Left hindlimb (tissue), 1 donor: ENCODE results near the gene JPH2.

Experiments
- DNase-seq: peaks from one replicate; pipeline ENCODE4 v3.0.0-alpha.2; 2018

JPH2 gene

DNA sequence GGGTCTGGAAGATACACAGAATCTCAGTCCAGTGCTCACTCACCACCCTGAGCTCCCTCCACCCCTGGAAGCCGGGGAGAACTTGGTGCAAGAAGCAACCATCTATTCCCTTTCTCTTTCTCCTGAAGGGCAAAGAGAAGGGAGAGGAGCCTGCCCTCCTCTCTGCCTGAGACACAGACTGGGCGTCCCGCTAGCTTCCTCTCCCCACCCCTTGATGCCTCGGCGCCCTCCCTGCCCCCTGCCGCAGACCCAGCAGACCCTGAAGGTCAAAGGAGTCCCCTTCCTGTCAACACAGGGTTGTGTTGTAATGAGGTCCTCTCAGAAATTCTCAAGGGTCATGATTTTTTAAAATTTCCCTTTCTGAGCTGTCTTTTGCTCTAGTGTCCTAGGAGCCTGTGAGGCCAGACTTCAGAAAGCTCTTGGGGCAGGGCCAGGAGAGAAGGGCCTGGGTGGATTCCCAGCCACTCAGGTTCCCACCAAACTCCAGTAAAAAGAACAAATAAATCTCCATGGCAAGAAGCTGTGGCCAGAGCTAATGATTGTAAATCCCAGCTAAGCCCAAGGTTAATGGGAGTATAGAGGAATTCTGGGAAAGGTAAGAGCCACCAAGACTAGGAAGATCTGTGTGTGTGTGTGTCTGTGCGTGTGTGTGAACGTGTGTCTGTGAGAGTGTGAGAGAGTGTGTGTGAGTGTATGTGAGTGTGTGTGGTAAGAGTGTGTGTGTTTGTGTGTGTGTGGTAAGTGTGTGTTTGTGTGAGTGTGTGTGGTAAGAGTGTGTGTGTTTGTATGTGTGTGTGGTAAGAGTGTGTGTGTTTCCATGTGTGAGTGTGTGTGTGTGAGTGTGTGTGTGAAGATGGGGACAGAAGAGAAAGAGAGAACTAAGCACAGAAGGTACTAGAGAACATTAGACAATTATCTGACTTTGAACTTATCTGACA, 1.1 kb upstream of the JPH2 start:
- no peak for DNase-seq

DNA sequence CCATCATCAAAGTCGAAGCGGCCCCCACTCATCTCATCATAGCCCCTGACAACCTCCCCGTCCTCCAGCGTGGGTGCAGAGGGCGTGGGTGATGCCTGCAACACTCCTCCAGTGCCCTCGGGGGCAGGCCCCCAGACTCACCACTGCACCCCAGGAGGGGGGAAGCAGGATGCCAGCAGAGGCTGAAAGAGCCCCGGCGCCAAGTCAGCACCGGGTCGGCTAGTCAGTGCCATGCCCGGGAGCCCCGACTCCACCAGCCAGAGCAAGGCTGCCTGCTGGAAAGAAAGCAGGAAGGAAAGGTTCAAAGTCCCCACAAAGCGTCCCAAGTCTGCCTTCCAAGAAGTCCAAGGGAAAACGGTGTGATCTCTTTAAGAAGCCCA, 324 bp downstream of the JPH2 start:
- DNase-seq: no peak

DNA sequence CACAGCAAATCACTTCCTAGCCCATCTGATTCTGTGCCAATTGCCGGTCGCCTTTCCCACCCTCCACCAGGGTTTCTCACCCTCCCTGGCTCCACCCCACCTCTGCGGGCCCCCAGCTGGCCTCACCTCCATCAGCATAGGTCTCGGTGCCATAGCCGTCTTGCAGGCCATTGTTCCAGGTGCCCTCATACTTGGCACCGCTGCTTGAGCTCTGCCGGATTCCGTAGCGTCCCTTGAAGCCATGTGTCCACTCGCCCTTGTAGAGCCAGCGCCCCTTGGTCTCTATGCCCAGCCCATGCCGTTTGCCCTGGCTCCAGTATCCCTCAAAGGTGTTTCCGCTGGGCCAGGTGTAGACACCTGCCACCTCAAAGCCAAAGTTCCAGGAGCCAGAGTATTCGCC, 787 bp downstream of the JPH2 start:
- no peak for DNase-seq

DNA sequence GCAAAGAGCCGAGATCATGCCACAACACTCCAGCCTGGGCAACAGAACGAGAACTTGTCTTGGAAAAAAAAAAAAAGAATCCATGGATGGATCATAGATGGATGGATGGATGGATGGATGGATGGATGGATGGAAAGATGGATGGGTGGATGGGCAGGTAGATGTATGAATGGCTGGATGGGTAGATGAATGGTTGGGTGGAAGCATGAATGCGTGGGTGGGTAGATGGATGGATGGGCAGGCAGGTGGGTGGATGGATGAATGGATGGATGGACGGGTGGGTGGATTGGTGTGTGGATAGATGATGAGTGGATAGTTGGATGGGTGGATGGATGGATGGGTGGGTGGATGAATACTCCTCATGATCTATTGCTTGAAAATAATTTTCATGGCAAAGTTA, 1.4 kb downstream of the JPH2 start:
- no peak for DNase-seq

DNA sequence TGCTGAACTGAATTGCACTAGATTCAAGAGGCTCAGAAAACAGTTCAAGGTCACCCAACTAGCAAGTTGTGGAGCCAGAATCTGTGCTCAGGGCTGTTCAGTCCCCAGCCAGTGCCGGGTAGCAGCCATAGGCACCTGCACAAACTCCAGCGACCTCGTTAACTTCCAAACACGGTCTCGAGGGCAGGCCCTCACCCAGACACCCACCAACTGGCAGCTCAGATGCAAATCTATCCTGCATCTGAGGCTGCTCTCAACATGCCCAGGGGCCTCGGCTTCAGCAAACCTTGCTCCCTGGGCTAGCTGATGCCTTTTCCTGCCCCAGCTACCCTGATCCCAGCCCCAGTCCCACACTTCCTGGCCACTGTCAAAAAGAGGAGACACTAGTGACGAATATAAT, 3.7 kb downstream of the JPH2 start:
- no peak for DNase-seq

DNA sequence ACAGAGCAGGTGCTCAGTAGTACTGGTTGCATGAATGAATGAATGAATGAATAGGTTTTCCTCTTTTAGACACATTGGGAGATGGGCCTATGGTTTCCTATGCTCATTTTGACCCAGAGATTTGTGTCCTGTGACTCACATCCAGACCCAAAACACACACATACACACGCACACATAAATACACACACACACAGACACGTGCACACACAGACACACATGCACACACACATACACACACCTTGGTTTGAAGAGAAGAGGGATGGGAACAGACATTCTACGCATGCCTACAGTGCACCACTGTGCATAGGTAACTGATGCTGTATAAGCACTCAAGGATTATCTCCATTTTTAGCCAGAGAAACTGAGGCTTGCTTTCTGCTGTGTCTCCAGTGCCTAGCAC, 4.1 kb downstream of the JPH2 start:
- no peak for DNase-seq

DNA sequence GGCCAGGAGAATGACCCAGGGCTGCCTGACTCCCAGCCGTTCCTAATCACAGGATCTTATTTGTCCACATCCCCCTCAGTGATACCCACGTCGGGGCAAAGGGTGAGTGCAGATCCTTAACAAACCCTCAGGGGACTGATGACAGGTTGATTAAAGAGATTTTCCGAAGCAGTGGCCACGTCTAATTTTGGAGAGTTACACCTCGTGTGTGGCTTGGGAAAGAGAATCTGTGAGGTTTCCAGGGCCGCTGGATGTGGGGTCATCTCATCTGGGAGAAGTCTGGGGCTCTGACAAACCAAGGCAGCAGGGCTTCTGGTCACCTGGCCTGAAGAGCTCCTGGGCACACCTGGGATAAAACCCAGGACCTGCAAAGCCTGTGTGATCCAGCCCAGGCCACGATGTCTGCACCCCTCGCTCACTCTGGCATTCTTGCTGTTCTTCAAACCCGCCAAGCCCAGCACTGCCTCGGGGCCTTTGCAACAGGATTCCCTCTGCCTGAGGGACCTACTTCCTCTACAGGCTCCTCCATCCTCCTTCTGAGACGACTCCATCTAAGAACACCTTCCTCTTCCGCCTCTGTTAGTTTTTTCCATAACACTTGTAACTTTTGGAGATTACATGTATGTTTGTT, 4.7 kb downstream of the JPH2 start:
- DNase-seq: no peak

DNA sequence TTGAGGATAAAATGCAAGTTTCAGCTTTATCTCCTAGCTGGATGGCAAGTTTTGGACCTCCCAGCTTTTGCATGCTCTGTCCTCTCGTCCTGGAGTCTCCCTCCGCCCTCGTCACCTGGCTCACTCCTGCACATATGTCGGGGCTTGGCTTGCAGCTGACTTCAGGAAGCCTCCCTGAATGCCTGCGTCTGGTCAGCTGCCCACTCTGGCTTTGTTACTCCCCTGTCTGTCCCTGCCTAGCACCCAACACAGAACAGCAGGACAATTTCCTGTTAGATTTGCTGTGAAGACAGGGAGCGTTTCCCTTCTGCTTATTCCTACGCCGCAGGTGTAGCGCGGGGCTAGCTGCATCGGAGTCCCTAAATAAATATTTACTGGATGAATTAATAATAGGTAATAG, 5.4 kb downstream of the JPH2 start:
- DNase-seq: no peak

DNA sequence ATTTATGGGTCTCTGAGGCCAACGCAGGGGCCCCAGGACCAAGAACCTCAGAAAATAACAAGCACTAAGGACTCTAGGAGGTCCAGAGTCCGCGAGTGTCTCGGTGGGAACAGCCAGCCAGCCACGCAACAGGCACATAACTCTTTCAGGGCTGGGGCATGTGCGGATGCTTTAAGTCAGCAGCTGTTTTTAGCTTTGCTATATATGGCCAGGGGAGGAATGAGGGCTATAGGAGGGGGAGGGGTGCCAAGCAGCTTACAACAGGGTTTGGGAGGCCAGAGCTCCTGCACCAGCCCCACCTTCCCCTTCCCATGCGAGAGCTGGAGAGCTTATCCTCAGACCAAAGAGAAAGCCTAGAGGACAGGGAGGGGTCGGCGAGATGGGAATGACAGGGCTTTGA, 6.2 kb downstream of the JPH2 start:
- peak; percentile 74 for DNase-seq

DNA sequence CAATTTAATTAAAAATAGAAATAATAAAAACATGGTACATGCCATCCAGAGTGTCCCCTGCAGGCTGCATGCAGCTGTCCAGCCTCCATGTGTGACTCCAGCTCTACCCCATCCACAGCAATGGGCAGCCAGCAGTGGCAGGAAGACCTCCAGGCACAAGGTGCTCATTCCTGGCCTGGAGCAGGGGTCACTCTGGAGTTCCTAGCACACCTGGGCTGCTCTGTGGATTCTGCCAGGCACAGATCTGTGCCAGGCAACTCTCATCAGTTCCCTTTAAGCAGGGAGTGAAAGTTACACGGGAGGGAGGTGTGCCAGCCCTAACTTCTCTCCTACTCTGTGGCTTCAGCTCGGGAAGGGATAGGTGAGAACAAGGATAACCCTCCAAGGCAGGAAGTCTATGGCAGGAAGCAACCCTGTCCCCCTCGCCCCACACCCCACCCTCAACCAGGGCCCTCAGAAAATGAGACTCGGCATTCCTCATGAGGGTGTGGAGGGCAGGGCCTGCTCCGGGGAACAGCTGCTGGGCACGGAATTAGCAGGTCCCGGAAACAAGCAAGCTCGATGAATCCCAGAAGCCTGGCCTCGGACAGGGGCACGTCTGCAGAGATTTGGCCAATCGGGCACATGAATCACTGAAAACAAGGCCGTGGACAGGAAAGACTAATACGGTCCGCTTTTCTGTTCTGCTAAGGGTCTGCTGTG, 10.0 kb downstream of the JPH2 start:
- DNase-seq: peak; percentile 71

DNA sequence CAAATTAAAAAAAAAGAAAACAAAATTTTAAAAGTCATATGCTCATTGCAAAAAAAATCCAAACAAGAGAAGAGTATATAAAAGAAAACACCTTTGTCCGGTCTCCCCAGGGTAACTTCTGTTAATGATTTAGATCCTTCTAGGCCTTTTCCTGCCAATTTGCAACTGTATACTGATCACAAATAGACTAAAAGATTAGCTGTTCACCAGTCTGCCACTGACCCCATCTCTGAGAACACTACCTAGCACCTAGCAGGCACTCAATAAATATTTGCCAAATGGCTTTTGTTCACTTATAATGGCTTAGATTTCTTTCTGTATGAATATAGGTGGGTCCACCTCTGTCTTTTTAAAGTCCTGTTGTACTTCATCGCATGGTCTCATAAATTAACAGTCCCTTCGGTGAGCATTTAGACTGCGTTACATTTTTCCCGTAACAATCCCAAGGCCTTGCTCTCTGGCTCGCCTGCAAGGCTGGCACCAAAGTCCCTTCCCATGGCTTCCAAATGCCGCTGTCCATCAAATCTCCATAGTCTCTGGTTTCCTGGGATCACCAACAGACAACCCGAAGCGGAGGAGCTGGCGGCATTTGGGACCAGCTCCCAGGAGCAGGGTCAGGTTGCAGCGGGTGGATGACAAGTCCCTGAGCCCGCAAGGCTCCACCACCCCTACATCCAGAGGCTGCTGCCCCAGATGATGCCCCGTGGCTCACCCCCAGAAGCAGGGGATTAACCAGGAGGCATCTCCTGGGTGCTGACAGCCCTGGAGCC, 11.8 kb downstream of the JPH2 start:
- peak; percentile 70 for DNase-seq

DNA sequence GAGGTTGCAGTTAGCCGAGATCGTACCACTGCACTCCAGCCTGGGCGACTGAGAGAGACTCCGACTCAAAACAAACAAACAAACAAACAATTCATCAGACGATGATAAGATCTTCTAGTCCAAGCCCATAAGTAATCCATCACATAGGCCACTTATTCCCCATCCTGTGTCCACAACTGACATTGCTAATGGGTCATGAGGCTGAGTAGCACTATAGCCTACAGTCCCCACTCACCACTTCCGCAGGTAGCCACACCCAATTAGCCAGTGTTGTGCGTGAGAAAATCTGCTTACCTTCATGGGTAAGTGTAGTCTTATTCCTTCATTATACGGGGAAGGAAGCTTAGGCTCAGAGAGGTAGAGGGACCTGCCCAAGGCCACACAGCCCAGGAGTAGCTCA, 13.1 kb downstream of the JPH2 start:
- no peak for DNase-seq

DNA sequence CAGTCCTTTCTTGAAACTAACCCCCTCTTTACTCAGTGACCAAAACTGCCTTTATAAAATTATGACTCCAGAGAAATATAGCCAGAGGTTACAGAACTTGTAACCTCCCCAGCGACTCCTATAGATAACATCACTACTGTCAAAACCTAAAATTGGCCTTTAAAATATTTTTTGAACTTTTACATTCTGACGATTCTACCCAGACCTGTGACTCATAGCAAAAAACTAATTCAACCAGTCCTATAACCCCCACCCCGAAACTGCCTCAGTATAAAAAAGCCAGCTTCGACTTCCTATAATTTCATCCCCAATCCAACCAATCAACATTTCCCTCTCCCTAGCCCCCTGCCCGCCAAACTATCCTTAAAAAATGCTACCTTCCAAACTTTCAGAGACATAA, 13.9 kb downstream of the JPH2 start:
- no peak for DNase-seq

DNA sequence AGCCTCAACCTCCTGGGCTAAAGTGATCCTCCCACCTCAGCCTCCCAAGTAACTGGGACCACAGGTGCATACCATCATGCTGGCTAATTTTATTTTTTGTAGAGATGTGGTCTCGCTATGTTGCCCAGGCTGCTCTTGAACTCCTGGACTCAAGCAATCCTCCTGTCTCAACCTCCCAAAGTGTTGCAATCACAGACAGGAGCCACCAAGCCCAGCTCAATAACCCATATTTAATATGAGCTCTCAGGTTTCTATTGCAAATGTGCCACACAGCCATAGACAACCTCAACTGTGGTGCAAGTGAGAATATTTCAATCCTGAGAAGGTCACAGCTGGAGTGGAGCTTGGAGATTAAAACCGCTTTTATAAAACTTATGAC, 14.4 kb downstream of the JPH2 start:
- DNase-seq: no peak

DNA sequence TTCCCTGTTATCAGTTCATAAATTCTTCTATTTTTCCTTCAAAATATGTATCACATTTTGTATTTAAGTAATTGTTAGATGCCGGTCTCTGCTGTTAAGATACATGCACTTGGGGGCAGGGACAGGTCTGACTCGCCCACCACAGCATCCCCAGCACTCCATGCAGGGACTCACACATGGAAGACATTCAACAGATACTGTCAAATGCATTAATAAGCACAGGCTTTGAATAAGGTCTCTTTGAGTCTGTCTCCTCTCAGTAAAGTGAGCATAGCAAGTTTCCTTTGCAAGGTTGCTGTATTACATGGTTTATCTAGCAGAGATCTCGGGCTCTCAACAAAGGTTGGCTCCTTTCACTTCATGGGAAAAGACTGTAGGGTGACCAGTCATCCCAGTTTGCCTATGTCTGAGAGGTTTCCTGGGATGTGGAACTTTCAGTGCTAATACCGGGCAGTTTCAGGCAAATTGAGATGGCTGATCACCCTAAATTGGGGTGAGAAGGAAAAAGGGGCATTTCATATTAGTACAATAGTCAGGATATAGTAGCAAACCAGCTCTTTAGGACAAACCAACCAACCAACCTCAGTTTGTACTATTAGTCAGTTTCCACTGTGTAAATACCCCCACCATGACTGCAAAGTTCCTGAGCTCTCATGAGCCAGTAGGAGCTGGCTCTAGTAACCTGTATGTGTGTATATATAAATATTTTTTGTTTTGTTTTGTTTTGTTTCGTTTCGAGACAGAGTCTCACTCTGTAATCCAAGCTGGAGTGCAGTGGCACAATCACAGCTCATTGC, 15.0 kb downstream of the JPH2 start:
- no peak for DNase-seq

DNA sequence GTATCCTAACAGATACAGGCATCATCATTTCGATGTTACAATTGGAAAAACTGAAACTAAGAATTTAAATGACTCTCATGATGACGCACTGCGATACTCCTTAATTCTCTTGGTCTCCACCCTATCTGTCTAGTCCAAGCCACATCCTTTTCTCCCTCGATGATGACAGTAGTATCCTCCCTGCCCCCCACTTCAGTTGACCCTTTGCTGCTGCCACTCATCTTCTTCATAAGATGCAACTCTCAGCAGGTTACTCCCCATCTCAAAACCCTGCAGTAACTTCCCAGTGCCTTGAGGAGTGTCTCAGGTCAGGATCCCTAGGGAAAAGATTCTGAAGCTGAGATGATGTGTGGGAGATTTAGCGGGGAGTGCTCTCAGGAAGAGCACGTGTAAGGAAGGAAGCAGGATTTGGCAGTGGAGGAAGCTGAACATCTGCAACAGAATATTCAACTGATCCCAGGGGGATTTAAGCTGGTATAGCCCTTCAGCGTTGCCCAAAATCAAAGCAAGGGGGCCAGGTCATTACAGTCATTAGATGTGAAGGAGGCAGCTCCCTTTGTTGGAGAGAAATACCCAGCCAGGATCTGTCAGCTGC, 16.1 kb downstream of the JPH2 start:
- DNase-seq: no peak

DNA sequence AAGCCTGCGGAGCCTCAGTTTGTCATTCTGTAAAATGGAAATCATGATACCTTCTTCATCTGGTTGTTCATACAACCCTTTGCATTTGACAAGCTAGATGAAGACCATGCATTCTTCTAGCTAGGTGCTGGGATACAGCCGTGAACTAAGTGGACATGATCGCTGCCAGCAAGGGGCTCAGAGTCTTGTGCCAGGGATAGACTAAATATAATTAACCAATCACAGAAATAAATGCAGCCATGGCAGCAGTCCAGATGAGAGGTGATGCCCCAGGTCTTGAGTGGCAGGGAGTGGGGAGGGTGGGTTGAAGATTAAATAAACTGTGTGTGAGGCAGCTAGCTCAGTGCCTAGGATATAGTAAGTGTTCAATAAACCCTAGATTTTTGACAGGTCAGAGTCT, 19.3 kb downstream of the JPH2 start:
- no peak for DNase-seq

DNA sequence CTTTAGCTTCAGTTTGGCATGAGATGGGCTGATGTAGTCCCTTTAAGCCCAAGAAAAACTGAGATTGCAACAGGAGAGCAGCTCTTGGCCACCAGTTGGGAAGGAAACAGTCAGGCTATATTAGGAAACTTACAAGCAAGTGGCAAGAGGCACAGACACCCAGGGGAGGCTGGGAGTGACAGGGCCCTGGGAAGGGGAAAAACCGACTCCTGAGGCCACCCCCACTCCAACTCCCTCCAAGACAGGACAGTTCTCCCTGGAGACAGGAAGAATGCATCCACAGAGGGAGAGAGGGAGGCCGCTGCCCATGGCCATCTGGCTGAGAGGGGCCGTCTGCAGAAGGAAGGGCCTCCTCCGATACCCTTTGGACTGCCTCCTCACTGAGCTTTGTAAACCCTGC, 20.5 kb downstream of the JPH2 start:
- DNase-seq: peak; percentile 54

DNA sequence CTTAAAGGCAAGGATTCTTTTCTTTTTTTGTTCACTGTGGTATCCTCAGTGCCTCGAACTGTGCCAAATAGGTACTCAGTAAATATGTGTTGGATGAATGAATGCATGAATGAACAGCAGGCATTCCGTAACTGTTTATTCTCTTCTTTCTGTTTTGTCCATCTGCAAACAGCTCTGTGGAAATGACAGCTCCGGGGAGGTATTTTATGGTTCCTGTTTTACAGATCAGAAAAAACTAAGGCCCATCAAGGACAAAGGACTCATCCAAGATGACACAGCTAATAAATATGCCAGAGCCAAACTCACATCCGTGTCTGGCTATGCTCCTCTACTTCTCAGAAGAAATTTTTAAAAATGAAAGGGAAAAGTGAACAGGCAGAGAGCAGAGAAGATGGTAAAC, 21.0 kb downstream of the JPH2 start:
- DNase-seq: no peak

DNA sequence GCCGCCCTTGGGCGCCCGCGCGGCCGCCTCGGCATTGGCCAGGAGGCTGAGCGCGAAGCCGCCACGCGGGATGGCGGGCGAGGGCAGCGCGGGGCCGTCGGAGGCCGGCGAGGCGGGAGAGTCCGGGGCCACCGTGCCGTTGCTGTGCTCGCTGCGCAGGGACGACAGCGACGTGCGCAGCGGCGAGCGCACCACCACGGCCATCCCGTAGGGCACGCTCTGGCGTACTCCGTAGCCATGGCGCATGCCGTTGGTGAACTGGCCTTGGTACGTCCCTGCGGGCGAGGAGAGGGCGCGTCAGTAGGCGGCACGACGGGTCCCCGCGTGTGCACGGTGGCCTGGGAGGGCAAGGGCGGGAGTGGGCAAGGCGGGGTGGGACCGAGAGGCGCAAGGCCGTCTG, 26.9 kb downstream of the JPH2 start:
- no peak for DNase-seq

DNA sequence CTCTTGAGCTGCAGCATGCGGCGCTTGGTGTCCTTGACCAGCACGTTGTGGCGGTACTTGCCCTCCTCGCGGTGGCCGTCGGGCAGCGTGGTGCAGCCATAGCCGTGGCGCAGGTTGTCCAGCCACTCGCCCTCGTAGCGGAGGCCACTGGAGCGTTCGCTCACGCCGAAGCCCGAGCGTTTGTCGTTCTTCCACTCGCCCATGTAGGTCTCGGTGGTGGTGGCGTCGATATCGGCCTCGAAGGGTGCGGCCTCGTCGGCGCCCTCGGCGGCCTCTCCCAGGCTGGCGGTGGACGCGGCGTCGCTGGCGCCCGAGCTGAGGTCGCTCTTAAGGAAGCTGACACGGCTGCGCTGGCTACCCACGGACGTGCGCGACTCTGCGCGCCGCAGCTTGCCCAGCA, 27.3 kb downstream of the JPH2 start:
- DNase-seq: no peak

DNA sequence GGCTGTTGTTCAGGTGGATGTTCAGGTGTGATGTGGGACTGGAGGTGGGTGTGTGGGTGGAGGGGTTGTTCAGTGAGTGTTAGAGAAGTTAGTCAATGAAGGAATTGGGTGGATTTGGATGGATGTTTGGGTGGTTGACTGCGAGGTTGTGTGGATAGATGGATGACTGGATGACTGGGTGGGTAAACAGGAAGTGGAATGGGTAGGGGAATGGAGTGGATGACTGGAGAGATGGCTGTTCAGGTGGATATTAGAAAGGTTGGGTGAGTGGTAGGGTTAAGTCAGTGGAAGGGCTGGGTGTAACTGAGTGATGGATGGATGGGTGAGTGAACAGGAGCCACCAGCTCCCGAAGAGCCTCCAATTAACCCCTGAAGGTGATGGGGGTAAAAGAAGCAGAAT, 27.9 kb downstream of the JPH2 start:
- DNase-seq: no peak
